Ovary (tissue), 9 donors: ENCODE data around the gene HOXA13. TPM values are rescaled to one million over a fixed set of nuclear protein-coding genes. Genes with fewer than 3 reads are reported as not detected.

ENCODE experiments used
- DNase-seq, 5 donors: peaks; one replicate each; pipeline ENCODE4 v3.0.0-alpha.2; 2019 to 2020
- H3K27ac ChIP-seq, 2 donors: fragments of 200-600 bp; one replicate each; pipeline versions ENCODE4 v1.5.1 to v1.8.0; 2019 to 2022
- H3K27me3 ChIP-seq: fragments of 200-600 bp; one replicate; pipeline ENCODE4 v1.8.0; 2022
- H3K36me3 ChIP-seq: fragments of 200-600 bp; sonication (generic); one replicate; pipeline ENCODE4 v1.5.1; 2019
- H3K4me1 ChIP-seq: one replicate; pipeline ENCODE4 v1.8.1; 2013; ENCODE audit warnings: mild to moderate bottlenecking, moderate library complexity; ENCODE audit not compliant: insufficient read depth
- H3K4me3 ChIP-seq: fragments of 200-600 bp; sonication (generic); one replicate; pipeline ENCODE4 v1.5.1; 2017
- H3K9me3 ChIP-seq, 2 donors: fragments of 200-600 bp in 1 of 2; sonication (generic) in 1 of 2; one replicate each; pipeline versions ENCODE4 v1.5.1 to v1.8.1; 2013 to 2019; ENCODE audit warnings: mild to moderate bottlenecking in 1 of 2, moderate library complexity in 1 of 2
- CTCF ChIP-seq, 3 donors: fragments of 450-650 bp in 2 of 3; fragments of 200-600 bp in 1 of 3; IDR thresholded peaks; one replicate each; pipeline versions ENCODE4 v1.5.1 to v1.8.0; 2016 to 2022; ENCODE audit warnings: antibody characterized with exemption in 3 of 3, mild to moderate bottlenecking in 1 of 3
- EP300 ChIP-seq: sonication (generic); formaldehyde crosslinking; IDR thresholded peaks from one replicate; pipeline ENCODE4 v1.6.1; 2017; ENCODE audit warnings: antibody characterized with exemption
- POLR2A ChIP-seq: fragments of 450-650 bp; IDR thresholded peaks from one replicate; pipeline ENCODE4 v1.6.1; 2017; ENCODE audit warnings: antibody characterized with exemption, mild to moderate bottlenecking, moderate library complexity
- WGBS, 3 donors: extraction: QIAGEN DNeasy Blood & Tissue Kit in 1 of 3; methylation state at CpG; one replicate each; pipeline versions ENCODE4 v1.1.5 to v1.1.7; 2013 to 2017; 5-methylcytosine and 5-hydroxymethylcytosine counted together
- intact Hi-C, 4 donors: fragments of 100-400 bp; cut with DNase I; formaldehyde crosslinking; loops; one replicate each; pipeline versions ENCODE4 v1.11.0 to v1.15.1; 2022 to 2023
- polyA plus RNA-seq, 2 donors: library from polyadenylated mRNA; stranded (reverse); fragments of 200-250 nt in 1 of 2; fragments of 350-450 nt in 1 of 2; fragmentation: Illumina TruSeq in 1 of 2; extraction: RNeasy Lipid Tissue Mini Kit (QIAGEN cat#74804) in 1 of 2; gene quantifications; one replicate each; pipeline ENCODE4 v1.2.3, GENCODE V29; 2013 to 2014
- total RNA-seq, 7 donors: library from RNA; depleted of rRNA in 2 of 7; stranded (reverse); fragments of >200 nt in 2 of 7; fragmentation: NEBNext Ultra II Directional in 3 of 7; extraction: Animal tissue kit (Norgen Biotek cat#: 25700) in 3 of 7; gene quantifications; one replicate each; pipeline versions ENCODE4 v1.1.0 to v1.2.4, GENCODE V29; 2016 to 2023
- donor health status: DM: no; HTN: no; CAD: no; lungs with moderate emphysema.
- donor health status: DM: no; HTN: no; CAD: no.
- donor health status: Bipolar disorder and iron deficiency.
- donor health status: DM: yes; HTN: yes; CAD: no.
- donor health status: DM: no; HTN: no; CAD: no.
- donor health status: DM: yes; HTN: yes; CAD: no.

The HOXA13 gene
- total and polyA plus RNA-seq, 9 donors, result 0.07 TPM; not detected in 8

GRCh38 chr7:27215356-27215755, 15.5 kb upstream of the HOXA13 start:
- Histone ChIP-seq H3K4me1 (no peaks in the 10 kb centered on the region), H3K4me3 (no peak overlapping the region), H3K36me3 (no peaks in the 10 kb centered on the region), H3K27ac (no peak overlapping the region), H3K9me3 (no peaks in the 10 kb centered on the region), H3K27me3 (no peaks in the 10 kb centered on the region)
- intact Hi-C loops, result loop anchor here in 1 of 4 donors (10.0 kb wide), 1 partner anchor 359 kb away; no protein-coding TSS in a partner anchor
- TF ChIP-seq CTCF (IDR thresholded peaks at IDR 0.05) (no peak), POLR2A (no peak), EP300 (no peak)
- no peak for DNase-seq
- 95 to 98% (median 96%) methylated on average over 2 of the region's 2 CpGs for WGBS, 3 donors

DNA sequence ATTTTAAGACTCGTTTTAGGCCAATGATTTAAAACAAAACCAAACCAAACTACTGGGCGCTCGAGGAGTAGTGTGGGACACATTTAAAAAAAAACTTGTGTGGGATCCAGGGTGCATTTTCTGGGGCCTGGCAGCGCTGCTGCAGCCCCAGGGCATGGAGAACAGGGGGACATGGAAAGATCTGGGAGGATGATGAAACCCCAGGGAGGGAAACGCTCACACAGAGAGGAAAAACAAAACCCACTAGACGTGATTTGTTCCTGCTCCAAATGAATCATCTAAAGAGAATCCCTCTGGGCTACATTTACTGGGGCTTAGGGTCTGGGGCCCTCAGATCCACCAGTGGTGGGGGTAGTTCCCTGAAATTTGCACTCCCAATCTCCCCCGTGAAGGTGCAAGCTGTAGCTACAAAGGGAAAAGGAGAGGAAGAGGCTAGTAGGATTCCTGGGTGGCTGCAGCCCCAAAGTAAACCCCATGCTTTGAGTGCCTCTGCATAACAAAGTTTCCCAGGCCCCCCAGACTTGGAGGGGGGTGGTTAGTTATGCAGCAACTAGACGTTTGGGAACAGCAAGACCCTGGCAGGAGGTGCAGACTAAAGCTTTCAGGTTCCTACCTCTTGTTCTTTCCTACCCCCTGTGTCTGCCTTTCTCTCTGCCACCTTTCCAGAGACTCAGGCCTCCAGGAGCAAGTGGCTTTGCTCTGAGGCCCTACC, 14.5 kb upstream of the HOXA13 start:
- no peak for DNase-seq
- 74 to 80% (median 80%) methylated on average over 8 of the region's 8 CpGs for WGBS, 3 donors
- no peaks in the 10 kb centered on the region for H3K9me3 ChIP-seq
- intact Hi-C loops, result loop anchor here in 2 of 4 donors (5.0 to 10.0 kb wide), 3 partner anchors 360 to 883 kb away; no protein-coding TSS in a partner anchor
- H3K27me3 ChIP-seq, result no peaks in the 10 kb centered on the region
- TF ChIP-seq EP300 (no peak), CTCF (IDR thresholded peaks at IDR 0.05) (no peak), POLR2A (no peak)
- no peaks in the 10 kb centered on the region for H3K36me3 ChIP-seq
- H3K4me3 ChIP-seq, result no peak overlapping the region
- H3K4me1 ChIP-seq, result no peaks in the 10 kb centered on the region
- H3K27ac ChIP-seq, result no peak overlapping the region

GRCh38 chr7:27213433-27214238, 13.7 kb upstream of the HOXA13 start:
- no peak for TF ChIP-seq CTCF (IDR thresholded peaks at IDR 0.05)
- no peaks in the 10 kb centered on the region for H3K9me3 ChIP-seq
- H3K27me3 ChIP-seq, result no peaks in the 10 kb centered on the region
- H3K27ac ChIP-seq, result no peak overlapping the region
- DNase-seq, result no peak
- WGBS, 3 donors, result 44 to 59% (median 46%) methylated on average over 50 of the region's 50 CpGs
- no peaks in the 10 kb centered on the region for H3K36me3 ChIP-seq
- intact Hi-C loops, result loop anchor here in 2 of 4 donors (5.0 to 10.0 kb wide), 3 partner anchors 361 to 884 kb away; no protein-coding TSS in a partner anchor
- H3K4me3 ChIP-seq, result no peak overlapping the region
- H3K4me1 ChIP-seq, result no peaks in the 10 kb centered on the region

GRCh38 chr7:27212497-27213432, 12.9 kb upstream of the HOXA13 start:
- TF ChIP-seq EP300 (no peak), POLR2A (no peak), CTCF (IDR thresholded peaks at IDR 0.05) (no peak)
- no peaks in the 10 kb centered on the region for H3K27me3 ChIP-seq
- H3K36me3 ChIP-seq, result no peaks in the 10 kb centered on the region
- no peaks in the 10 kb centered on the region for H3K9me3 ChIP-seq
- H3K27ac ChIP-seq, result no peak overlapping the region
- no peaks in the 10 kb centered on the region for H3K4me1 ChIP-seq
- no peak overlapping the region for H3K4me3 ChIP-seq
- WGBS, 3 donors, result 9 to 17% (median 15%) methylated on average over 38 to 52 of the region's 52 CpGs
- intact Hi-C loops, result loop anchor here in 2 of 4 donors (5.0 to 10.0 kb wide), 3 partner anchors 362 to 885 kb away; no protein-coding TSS in a partner anchor
- DNase-seq, result no peak
